Measurements from ENCODE around the gene SMC3.

The SMC3 gene

GRCh38 chr10:110646417-110647135 is 79.1 kb downstream of the SMC3 start:
- no peaks in the 10 kb centered on the region for H3K36me3 ChIP-seq (ENCODE audit: low read length)
- no peaks in the 10 kb centered on the region for H3K79me2 ChIP-seq (ENCODE audit: insufficient read depth, low read length)
- no peak overlapping the region for H2AFZ ChIP-seq (ENCODE audit: low read depth, low read length, severe bottlenecking)
- no peaks in the 10 kb centered on the region for H3F3A ChIP-seq (ENCODE audit: insufficient read depth)
- no peak overlapping the region for H3K27ac ChIP-seq (ENCODE audit: low read depth, low read length)
- H3K4me2 ChIP-seq (ENCODE audit: low read depth, low read length, poor library complexity, severe bottlenecking), result no peak overlapping the region
- H3K9me3 ChIP-seq (ENCODE audit: insufficient read depth, low read length), result no peaks in the 10 kb centered on the region
- no peak for TF ChIP-seq CTCF (IDR thresholded peaks at IDR 0.05; ENCODE audit: insufficient read depth, low read length, poor library complexity, severe bottlenecking)
- TF ChIP-seq EZH2phosphoT487 (conservative IDR thresholded peaks at IDR 0.05; ENCODE audit: low read length), result no peak
- H4K20me1 ChIP-seq (ENCODE audit: low read depth, low read length), result no peaks in the 10 kb centered on the region
- no peak overlapping the region for H3K9ac ChIP-seq (ENCODE audit: low read length)
- H3K4me3 ChIP-seq (ENCODE audit: insufficient read depth, low read length, poor library complexity, severe bottlenecking), result no peak overlapping the region
- no peaks in the 10 kb centered on the region for H3K27me3 ChIP-seq (ENCODE audit: low read length)
- H3K9me2 ChIP-seq (replicated peaks; ENCODE audit: insufficient read depth, low read length), result no peaks in the 10 kb centered on the region

- no peak overlapping the region for H2AFZ ChIP-seq (ENCODE audit: low read depth, low read length, severe bottlenecking)
- H3K9me3 ChIP-seq (ENCODE audit: insufficient read depth, low read length), result no peaks in the 10 kb centered on the region
- no peaks in the 10 kb centered on the region for H3K27me3 ChIP-seq (ENCODE audit: low read length)
- H4K20me1 ChIP-seq (ENCODE audit: low read depth, low read length), result no peaks in the 10 kb centered on the region
- no peaks in the 10 kb centered on the region for H3K79me2 ChIP-seq (ENCODE audit: insufficient read depth, low read length)
- H3K4me3 ChIP-seq (ENCODE audit: insufficient read depth, low read length, poor library complexity, severe bottlenecking), result no peak overlapping the region
- no peaks in the 10 kb centered on the region for H3K36me3 ChIP-seq (ENCODE audit: low read length)
- no peaks in the 10 kb centered on the region for H3F3A ChIP-seq (ENCODE audit: insufficient read depth)
- no peaks in the 10 kb centered on the region for H3K9me2 ChIP-seq (replicated peaks; ENCODE audit: insufficient read depth, low read length)
- H3K9ac ChIP-seq (ENCODE audit: low read length), result no peak overlapping the region
- TF ChIP-seq CTCF (IDR thresholded peaks at IDR 0.05; ENCODE audit: insufficient read depth, low read length, poor library complexity, severe bottlenecking) (no peak), EZH2phosphoT487 (conservative IDR thresholded peaks at IDR 0.05; ENCODE audit: low read length) (no peak)
- no peak overlapping the region for H3K4me2 ChIP-seq (ENCODE audit: low read depth, low read length, poor library complexity, severe bottlenecking)
- H3K27ac ChIP-seq (ENCODE audit: low read depth, low read length), result no peak overlapping the region
Measured at GRCh38 chr10:110647136-110647430, 79.6 kb downstream of the SMC3 start.

- TF ChIP-seq CTCF (IDR thresholded peaks at IDR 0.05; ENCODE audit: insufficient read depth, low read length, poor library complexity, severe bottlenecking) (no peak), EZH2phosphoT487 (conservative IDR thresholded peaks at IDR 0.05; ENCODE audit: low read length) (no peak)
Measured at GRCh38 chr10:110648692-110649346, 81.3 kb downstream of the SMC3 start.

More at GRCh38 chr10:110648692-110649346, 81.3 kb downstream of the SMC3 start:
- Histone ChIP-seq H4K20me1 (ENCODE audit: low read depth, low read length) (no peaks in the 10 kb centered on the region), H3K27ac (ENCODE audit: low read depth, low read length) (no peak overlapping the region), H3K36me3 (ENCODE audit: low read length) (no peaks in the 10 kb centered on the region), H3K9ac (ENCODE audit: low read length) (no peak overlapping the region), H3K9me3 (ENCODE audit: insufficient read depth, low read length) (no peaks in the 10 kb centered on the region), H3F3A (ENCODE audit: insufficient read depth) (no peaks in the 10 kb centered on the region), H3K4me3 (ENCODE audit: insufficient read depth, low read length, poor library complexity, severe bottlenecking) (no peak overlapping the region), H3K9me2 (replicated peaks; ENCODE audit: insufficient read depth, low read length) (no peaks in the 10 kb centered on the region), H3K4me2 (ENCODE audit: low read depth, low read length, poor library complexity, severe bottlenecking) (no peak overlapping the region), H2AFZ (ENCODE audit: low read depth, low read length, severe bottlenecking) (no peak overlapping the region), H3K79me2 (ENCODE audit: insufficient read depth, low read length) (no peaks in the 10 kb centered on the region), H3K27me3 (ENCODE audit: low read length) (no peaks in the 10 kb centered on the region)

All from SU-DHL-6 (cell line).